ENCODE results near the gene FAM53B.

The FAM53B gene

GRCh38 chr10:124680675-124681074, 63.5 kb downstream of the FAM53B start:
- no peak overlapping the region for H3K9ac ChIP-seq (ENCODE audit: low read depth in 1 of 2, low read length in 2 of 2)
- peaks cover 39 to 59% of the 10 kb centered on the region in 2 donors for H3K4me1 ChIP-seq (ENCODE audit: control insufficient read depth in 1 of 2, insufficient read depth in 2 of 2, low read length in 2 of 2)
- H3K36me3 ChIP-seq (ENCODE audit: control insufficient read depth in 1 of 2, insufficient read depth in 2 of 2, low read length in 2 of 2), result peaks cover 13 to 54% of the 10 kb centered on the region in 2 donors
- no peak overlapping the region for H3K4me3 ChIP-seq (ENCODE audit: low read depth in 1 of 2, low read length in 2 of 2)
- no peaks in the 10 kb centered on the region for H3K9me3 ChIP-seq (ENCODE audit: control insufficient read depth in 1 of 2, low read length in 2 of 2)
- no peak overlapping the region for H3K27ac ChIP-seq (ENCODE audit: low read depth, low read length)
- no peaks in the 10 kb centered on the region for H3K27me3 ChIP-seq (ENCODE audit: control insufficient read depth in 1 of 2, insufficient read depth in 2 of 2, low read length in 2 of 2)

GRCh38 chr10:124679401-124679800, 64.8 kb downstream of the FAM53B start:
- peaks cover 39 to 55% of the 10 kb centered on the region in 2 donors for H3K4me1 ChIP-seq (ENCODE audit: control insufficient read depth in 1 of 2, insufficient read depth in 2 of 2, low read length in 2 of 2)
- H3K9ac ChIP-seq (ENCODE audit: low read depth in 1 of 2, low read length in 2 of 2), result no peak overlapping the region
- H3K9me3 ChIP-seq (ENCODE audit: control insufficient read depth in 1 of 2, low read length in 2 of 2), result no peaks in the 10 kb centered on the region
- no peak overlapping the region for H3K4me3 ChIP-seq (ENCODE audit: low read depth in 1 of 2, low read length in 2 of 2)
- H3K27me3 ChIP-seq (ENCODE audit: control insufficient read depth in 1 of 2, insufficient read depth in 2 of 2, low read length in 2 of 2), result no peaks in the 10 kb centered on the region
- peaks cover 13 to 66% of the 10 kb centered on the region in 2 donors for H3K36me3 ChIP-seq (ENCODE audit: control insufficient read depth in 1 of 2, insufficient read depth in 2 of 2, low read length in 2 of 2)
- no peak overlapping the region for H3K27ac ChIP-seq (ENCODE audit: low read depth, low read length)

GRCh38 chr10:124678557-124679240, 65.5 kb downstream of the FAM53B start:
- Histone ChIP-seq H3K4me1 (ENCODE audit: control insufficient read depth in 1 of 2, insufficient read depth in 2 of 2, low read length in 2 of 2) (peaks cover 35 to 53% of the 10 kb centered on the region in 2 donors), H3K27me3 (ENCODE audit: control insufficient read depth in 1 of 2, insufficient read depth in 2 of 2, low read length in 2 of 2) (no peaks in the 10 kb centered on the region), H3K4me3 (ENCODE audit: low read depth in 1 of 2, low read length in 2 of 2) (no peak overlapping the region), H3K27ac (ENCODE audit: low read depth, low read length) (no peak overlapping the region), H3K9ac (ENCODE audit: low read depth in 1 of 2, low read length in 2 of 2) (no peak overlapping the region), H3K9me3 (ENCODE audit: control insufficient read depth in 1 of 2, low read length in 2 of 2) (no peaks in the 10 kb centered on the region), H3K36me3 (ENCODE audit: control insufficient read depth in 1 of 2, insufficient read depth in 2 of 2, low read length in 2 of 2) (peaks cover 13 to 72% of the 10 kb centered on the region in 2 donors)

GRCh38 chr10:124677749-124678556, 66.2 kb downstream of the FAM53B start:
- no peak overlapping the region for H3K27ac ChIP-seq (ENCODE audit: low read depth, low read length)

GRCh38 chr10:124677293-124677699, 66.9 kb downstream of the FAM53B start:
- no peaks in the 10 kb centered on the region for H3K9me3 ChIP-seq (ENCODE audit: control insufficient read depth in 1 of 2, low read length in 2 of 2)
- no peak overlapping the region for H3K4me3 ChIP-seq (ENCODE audit: low read depth in 1 of 2, low read length in 2 of 2)
- peaks cover 13 to 73% of the 10 kb centered on the region in 2 donors for H3K36me3 ChIP-seq (ENCODE audit: control insufficient read depth in 1 of 2, insufficient read depth in 2 of 2, low read length in 2 of 2)
- no peak overlapping the region for H3K27ac ChIP-seq (ENCODE audit: low read depth, low read length)
- peaks cover 43 to 61% of the 10 kb centered on the region in 2 donors for H3K4me1 ChIP-seq (ENCODE audit: control insufficient read depth in 1 of 2, insufficient read depth in 2 of 2, low read length in 2 of 2)
- no peak overlapping the region for H3K9ac ChIP-seq (ENCODE audit: low read depth in 1 of 2, low read length in 2 of 2)
- no peaks in the 10 kb centered on the region for H3K27me3 ChIP-seq (ENCODE audit: control insufficient read depth in 1 of 2, insufficient read depth in 2 of 2, low read length in 2 of 2)

More at GRCh38 chr10:124677749-124678556, 66.2 kb downstream of the FAM53B start:
- H3K27me3 ChIP-seq (ENCODE audit: control insufficient read depth in 1 of 2, insufficient read depth in 2 of 2, low read length in 2 of 2), result no peaks in the 10 kb centered on the region
- peaks cover 37 to 55% of the 10 kb centered on the region in 2 donors for H3K4me1 ChIP-seq (ENCODE audit: control insufficient read depth in 1 of 2, insufficient read depth in 2 of 2, low read length in 2 of 2)
- H3K9me3 ChIP-seq (ENCODE audit: control insufficient read depth in 1 of 2, low read length in 2 of 2), result no peaks in the 10 kb centered on the region
- H3K4me3 ChIP-seq (ENCODE audit: low read depth in 1 of 2, low read length in 2 of 2), result no peak overlapping the region
- no peak overlapping the region for H3K9ac ChIP-seq (ENCODE audit: low read depth in 1 of 2, low read length in 2 of 2)
- H3K36me3 ChIP-seq (ENCODE audit: control insufficient read depth in 1 of 2, insufficient read depth in 2 of 2, low read length in 2 of 2), result peaks cover 13 to 70% of the 10 kb centered on the region in 2 donors

GRCh38 chr10:124676416-124677062, 67.6 kb downstream of the FAM53B start:
- Histone ChIP-seq H3K4me1 (ENCODE audit: control insufficient read depth in 1 of 2, insufficient read depth in 2 of 2, low read length in 2 of 2) (peaks cover 51 to 61% of the 10 kb centered on the region in 2 donors), H3K9ac (ENCODE audit: low read depth in 1 of 2, low read length in 2 of 2) (no peak overlapping the region), H3K27me3 (ENCODE audit: control insufficient read depth in 1 of 2, insufficient read depth in 2 of 2, low read length in 2 of 2) (no peaks in the 10 kb centered on the region), H3K36me3 (ENCODE audit: control insufficient read depth in 1 of 2, insufficient read depth in 2 of 2, low read length in 2 of 2) (peaks cover 6 to 73% of the 10 kb centered on the region in 2 donors), H3K4me3 (ENCODE audit: low read depth in 1 of 2, low read length in 2 of 2) (no peak overlapping the region), H3K9me3 (ENCODE audit: control insufficient read depth in 1 of 2, low read length in 2 of 2) (no peaks in the 10 kb centered on the region), H3K27ac (ENCODE audit: low read depth, low read length) (no peak overlapping the region)

GRCh38 chr10:124675824-124676223, 68.4 kb downstream of the FAM53B start:
- Histone ChIP-seq H3K9ac (ENCODE audit: low read depth in 1 of 2, low read length in 2 of 2) (no peak overlapping the region), H3K9me3 (ENCODE audit: control insufficient read depth in 1 of 2, low read length in 2 of 2) (no peaks in the 10 kb centered on the region), H3K27me3 (ENCODE audit: control insufficient read depth in 1 of 2, insufficient read depth in 2 of 2, low read length in 2 of 2) (no peaks in the 10 kb centered on the region), H3K36me3 (ENCODE audit: control insufficient read depth in 1 of 2, insufficient read depth in 2 of 2, low read length in 2 of 2) (peaks cover 0 to 73% of the 10 kb centered on the region in 2 donors), H3K27ac (ENCODE audit: low read depth, low read length) (no peak overlapping the region), H3K4me3 (ENCODE audit: low read depth in 1 of 2, low read length in 2 of 2) (no peak overlapping the region), H3K4me1 (ENCODE audit: control insufficient read depth in 1 of 2, insufficient read depth in 2 of 2, low read length in 2 of 2) (peaks cover 51 to 61% of the 10 kb centered on the region in 2 donors)

- H3K4me1 ChIP-seq (ENCODE audit: control insufficient read depth in 1 of 2, insufficient read depth in 2 of 2, low read length in 2 of 2), result peaks cover 51 to 59% of the 10 kb centered on the region in 2 donors
Observed at GRCh38 chr10:124675261-124675660, 68.9 kb downstream of the FAM53B start.

GRCh38 chr10:124674768-124675222, 69.4 kb downstream of the FAM53B start:
- Histone ChIP-seq H3K9me3 (ENCODE audit: control insufficient read depth in 1 of 2, low read length in 2 of 2) (no peaks in the 10 kb centered on the region), H3K36me3 (ENCODE audit: control insufficient read depth in 1 of 2, insufficient read depth in 2 of 2, low read length in 2 of 2) (peaks cover 0 to 74% of the 10 kb centered on the region in 2 donors), H3K27me3 (ENCODE audit: control insufficient read depth in 1 of 2, insufficient read depth in 2 of 2, low read length in 2 of 2) (no peaks in the 10 kb centered on the region), H3K9ac (ENCODE audit: low read depth in 1 of 2, low read length in 2 of 2) (no peak overlapping the region), H3K4me3 (ENCODE audit: low read depth in 1 of 2, low read length in 2 of 2) (no peak overlapping the region), H3K27ac (ENCODE audit: low read depth, low read length) (no peak overlapping the region), H3K4me1 (ENCODE audit: control insufficient read depth in 1 of 2, insufficient read depth in 2 of 2, low read length in 2 of 2) (peaks cover 51 to 58% of the 10 kb centered on the region in 2 donors)

More at GRCh38 chr10:124675261-124675660, 68.9 kb downstream of the FAM53B start:
- Histone ChIP-seq H3K27ac (ENCODE audit: low read depth, low read length) (no peak overlapping the region), H3K4me3 (ENCODE audit: low read depth in 1 of 2, low read length in 2 of 2) (no peak overlapping the region), H3K36me3 (ENCODE audit: control insufficient read depth in 1 of 2, insufficient read depth in 2 of 2, low read length in 2 of 2) (peaks cover 0 to 73% of the 10 kb centered on the region in 2 donors), H3K9ac (ENCODE audit: low read depth in 1 of 2, low read length in 2 of 2) (no peak overlapping the region), H3K27me3 (ENCODE audit: control insufficient read depth in 1 of 2, insufficient read depth in 2 of 2, low read length in 2 of 2) (no peaks in the 10 kb centered on the region), H3K9me3 (ENCODE audit: control insufficient read depth in 1 of 2, low read length in 2 of 2) (no peaks in the 10 kb centered on the region)
